Stimulated activated CD4-positive, alpha-beta T cell treated with anti-CD3 and anti-CD28 coated beads, Interleukin-1b, Interleukin-23, amount 100 ng/mL, for 24 hours (primary cell): ENCODE measurements around the gene DENND1C.
"Not testable (repeated sequence)": the region's sequence is repeated elsewhere in the genome, so short reads cannot be mapped to it uniquely, and the experiment has no call there.

Experiments
- DNase-seq, 4 experiments: peaks; one replicate each; pipeline ENCODE4 v3.0.0-alpha.2; 2020; ENCODE audit warnings: low read depth in 4 of 4, low spot score in 1 of 4

Gene DENND1C

GRCh38 chr19:6509118-6509971, 27.8 kb upstream of the DENND1C start:
- no peak for DNase-seq

- not testable (repeated sequence) for DNase-seq
These were observed 26.6 kb upstream of the DENND1C start for GRCh38 chr19:6508028-6508771.

GRCh38 chr19:6503407-6504201, 22.0 kb upstream of the DENND1C start:
- DNase-seq, result no peak

- no peak for DNase-seq
These were observed 20.4 kb upstream of the DENND1C start, which contains the start of gene TUBB4A for GRCh38 chr19:6501740-6502648. Gene TUBB4A (minus strand): TSS chr19:6502309. CDS start chr19:6502212, 97 bp downstream.

- DNase-seq, result no peak
These were observed 19.5 kb upstream of the DENND1C start for GRCh38 chr19:6500837-6501739.

- DNase-seq, result no peak
These were observed 17.6 kb upstream of the DENND1C start for GRCh38 chr19:6499052-6499790.

- DNase-seq, result no peak
These were observed 16.9 kb upstream of the DENND1C start for GRCh38 chr19:6498294-6499036.

- no peak for DNase-seq
These were observed 14.4 kb upstream of the DENND1C start for GRCh38 chr19:6495947-6496346.

- DNase-seq, result no peak
These were observed 12.9 kb upstream of the DENND1C start for GRCh38 chr19:6494438-6495036.

GRCh38 chr19:6491802-6492592, 10.4 kb upstream of the DENND1C start:
- no peak for DNase-seq

- no peak for DNase-seq
These were observed 8.5 kb upstream of the DENND1C start for GRCh38 chr19:6490134-6490533.

- DNase-seq, result no peak
These were observed 7.9 kb upstream of the DENND1C start for GRCh38 chr19:6489278-6490061.

GRCh38 chr19:6484831-6485230, 3.2 kb upstream of the DENND1C start:
- DNase-seq, result no peak

GRCh38 chr19:6484230-6484629, 2.6 kb upstream of the DENND1C start:
- DNase-seq, result no peak

GRCh38 chr19:6483235-6483634, 1.6 kb upstream of the DENND1C start:
- DNase-seq, result no peak

- DNase-seq, result no peak
These were observed 728 bp upstream of the DENND1C start for GRCh38 chr19:6482343-6482686.
